T-helper 22 cell (primary cell): ENCODE measurements around the gene NOVA2.

Source experiments
- DNase-seq: peaks from one replicate; pipeline ENCODE4 v3.0.0-alpha.2; 2020; ENCODE audit warnings: low read depth

The NOVA2 gene

DNA sequence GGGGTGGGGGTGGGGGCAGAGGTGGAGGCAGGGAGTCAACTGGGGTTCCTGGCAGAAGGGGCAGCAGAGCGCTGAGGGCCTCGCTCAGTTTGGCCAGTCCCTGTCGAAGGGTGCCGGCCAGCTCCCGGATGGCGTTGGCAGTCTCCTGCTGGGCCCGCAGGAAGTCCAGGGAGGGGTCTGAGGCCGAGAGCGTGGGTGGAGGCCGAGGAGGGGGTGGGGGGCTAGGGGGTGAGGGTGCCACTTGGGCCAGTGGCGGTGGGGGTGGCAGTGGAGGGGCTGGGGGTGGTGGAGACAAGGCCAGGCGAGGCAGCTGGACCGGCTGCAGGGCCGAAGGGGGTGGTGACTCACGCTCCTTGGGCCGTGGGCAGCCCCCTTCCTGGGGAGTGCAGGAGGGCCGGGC is 82.8 kb downstream of the NOVA2 start:
- DNase-seq: no peak

DNA sequence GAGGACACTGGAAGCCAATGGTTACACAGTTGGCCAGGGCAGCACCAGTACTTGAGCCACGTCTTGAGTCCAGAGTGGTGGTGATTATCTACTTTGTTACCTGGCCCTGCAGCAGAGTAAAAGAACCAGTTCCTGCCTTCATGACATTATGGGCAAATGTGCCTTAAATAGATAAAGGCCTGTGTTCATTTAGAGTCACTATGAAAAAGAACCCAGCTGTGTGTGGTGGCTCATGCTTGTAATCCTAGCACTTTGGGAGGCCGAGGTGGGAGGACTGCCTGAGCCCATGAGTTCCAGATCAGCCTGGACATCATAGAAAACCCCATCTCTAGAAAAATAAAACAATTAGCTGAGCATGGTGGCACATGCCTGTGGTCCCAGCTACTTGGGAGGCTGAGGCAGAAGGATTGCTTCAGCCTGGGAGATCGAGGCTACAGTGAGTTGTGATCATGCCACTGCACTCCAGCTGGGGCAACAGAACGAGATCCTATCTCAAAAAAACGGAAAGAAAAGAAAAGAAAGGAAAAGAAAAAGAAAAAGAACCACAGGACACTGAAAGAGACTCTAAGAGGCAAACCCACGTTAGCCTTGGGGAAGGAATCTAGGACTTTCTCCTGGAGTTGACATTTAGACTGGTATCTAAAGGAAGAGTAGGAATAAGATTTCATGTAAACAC is 84.3 kb downstream of the NOVA2 start:
- DNase-seq: no peak

DNA sequence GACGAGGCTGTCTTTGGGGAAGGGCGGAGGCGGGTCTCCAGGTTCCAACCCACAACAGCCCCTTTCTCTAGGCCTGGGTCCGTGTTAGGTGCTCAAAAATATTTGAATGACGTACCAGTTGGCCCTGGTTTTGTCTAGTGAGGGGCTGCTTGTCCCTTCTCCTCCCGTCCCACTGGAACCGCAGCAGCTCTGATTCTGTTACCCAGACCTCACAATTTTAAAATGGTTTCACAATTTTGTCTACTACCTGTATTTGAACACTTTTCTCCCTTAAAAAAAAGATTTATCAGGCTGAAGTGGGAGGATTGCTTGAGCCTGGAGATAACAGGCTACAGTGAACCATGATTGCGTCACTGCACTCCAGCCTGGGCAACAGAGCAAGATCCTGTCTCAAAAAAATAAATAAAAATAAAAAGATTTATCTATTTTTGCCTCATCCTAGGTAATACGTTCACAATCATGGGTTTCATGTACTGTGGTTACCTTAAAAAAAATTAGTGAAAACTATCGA is 86.4 kb downstream of the NOVA2 start:
- no peak for DNase-seq

DNA sequence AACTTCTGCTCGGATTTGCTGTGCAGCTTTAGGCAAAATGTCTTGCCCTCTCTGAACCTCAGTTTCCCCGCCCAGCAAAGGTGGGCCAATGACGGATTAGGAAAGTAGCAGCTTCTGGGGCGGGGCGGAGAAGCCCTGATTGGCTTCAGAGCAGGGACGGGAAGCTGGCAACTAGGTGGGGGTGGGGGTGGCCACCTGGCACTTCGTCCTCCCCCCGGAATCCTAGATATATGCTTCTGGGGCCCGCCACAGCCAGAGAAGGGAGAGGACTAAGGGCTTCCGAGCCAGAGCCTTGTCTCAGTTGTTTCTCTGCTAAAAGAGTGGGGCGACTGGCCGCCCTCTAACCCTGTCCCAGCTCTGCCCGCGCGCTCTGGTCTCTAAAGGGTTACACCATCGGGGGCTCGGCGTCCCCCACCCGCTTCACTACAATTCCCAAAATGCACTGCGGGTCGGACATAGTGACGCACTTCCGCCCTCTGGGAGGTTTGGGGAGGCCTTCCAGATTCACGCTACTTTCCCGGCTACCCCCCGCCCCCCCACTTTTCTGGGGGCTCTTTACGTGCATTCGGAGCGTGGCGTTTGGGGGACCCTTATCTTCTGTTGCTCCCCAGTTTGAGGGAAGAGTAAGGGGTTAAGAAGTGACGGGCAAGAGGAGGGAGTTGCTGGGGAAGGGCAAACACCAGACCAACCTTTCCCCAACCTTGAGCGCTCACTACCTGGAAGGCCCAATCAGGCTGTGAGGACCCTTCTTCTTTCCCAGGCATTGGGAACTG is 87.1 kb downstream of the NOVA2 start:
- DNase-seq: peak; percentile 80

GRCh38 chr19:45885556-45886426 is 87.9 kb downstream of the NOVA2 start, which contains the start of gene IRF2BP1:
Gene IRF2BP1, minus strand, starts transcription at chr19:45886141. Its CDS starts 367 bp downstream, at chr19:45885774.
- DNase-seq: peak; percentile 81

DNA sequence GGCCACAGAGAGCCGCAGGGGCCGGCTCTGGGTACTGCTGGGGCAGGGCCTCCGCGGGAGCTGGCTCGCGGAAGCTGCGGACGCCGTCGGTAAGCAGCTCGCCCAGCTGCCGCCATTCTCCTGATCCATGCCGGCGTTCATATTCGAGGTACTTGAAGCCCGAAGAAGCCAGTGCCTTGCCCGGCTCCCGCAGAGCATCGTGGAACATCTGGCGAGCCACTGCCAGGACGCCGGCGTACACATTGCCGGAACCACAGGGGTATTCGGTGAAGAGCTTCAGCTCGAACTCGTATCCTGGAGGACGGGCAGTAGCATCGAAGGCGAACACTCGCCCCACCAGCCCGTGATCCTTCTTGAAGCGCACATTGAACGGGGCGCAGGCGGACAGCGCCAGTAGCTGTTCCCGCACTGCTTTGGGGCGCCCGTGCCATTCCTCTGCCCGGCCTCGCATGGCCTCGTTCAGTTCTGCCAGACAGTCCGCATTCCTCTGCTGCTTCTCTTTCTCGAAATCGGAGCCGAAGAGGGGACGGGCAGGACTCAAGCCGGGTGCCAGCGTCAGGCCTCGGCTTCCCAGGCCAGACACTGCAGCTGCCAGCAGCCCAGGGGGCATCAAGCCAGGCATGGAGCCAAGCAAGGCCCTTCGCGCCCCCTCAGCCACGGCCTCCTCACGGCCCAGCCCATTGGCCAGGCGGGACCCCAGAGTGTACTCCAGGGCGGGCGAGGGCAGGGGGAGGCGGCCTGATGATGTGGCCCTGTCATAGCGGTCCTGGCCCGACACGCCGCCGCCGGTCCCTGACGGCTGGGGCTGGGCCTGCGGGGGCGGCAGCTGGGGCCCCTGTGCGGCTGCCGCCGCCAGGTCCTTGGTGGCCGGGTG is 88.7 kb downstream of the NOVA2 start:
- DNase-seq: no peak

GRCh38 chr19:45883881-45884681 is 89.6 kb downstream of the NOVA2 start:
- no peak for DNase-seq
